Tibial nerve (tissue), 4 donors: ENCODE data around the gene NPR1.

Experiments
- CTCF ChIP-seq, 5 experiments: fragments of 200-600 bp in 3 of 5; fragments of 450-650 bp in 2 of 5; sonication (generic) in 3 of 5; IDR thresholded peaks; one replicate each; pipeline ENCODE4 v1.5.1; 2016 to 2019; ENCODE audit warnings: antibody characterized with exemption in 5 of 5, mild to moderate bottlenecking in 3 of 5, moderate library complexity in 2 of 5
- EP300 ChIP-seq, 2 donors: sonication (generic); formaldehyde crosslinking; IDR thresholded peaks; one replicate each; pipeline ENCODE4 v1.6.1; 2017; ENCODE audit warnings: antibody characterized with exemption in 2 of 2, mild to moderate bottlenecking in 1 of 2
- POLR2A ChIP-seq, 2 donors: fragments of 450-650 bp; IDR thresholded peaks; one replicate each; pipeline ENCODE4 v1.6.1; 2017; ENCODE audit warnings: antibody characterized with exemption in 2 of 2, mild to moderate bottlenecking in 2 of 2, moderate library complexity in 2 of 2

- TF ChIP-seq CTCF (IDR thresholded peaks at IDR 0.05) (no peak), POLR2A (IDR thresholded peaks at IDR 0.05) (no peak), EP300 (IDR thresholded peaks at IDR 0.05) (no peak)
Observed at GRCh38 chr1:153649137-153649862, 29.2 kb upstream of the NPR1 start.
